Left ventricle myocardium superior (tissue), 1 donor: ENCODE results near the gene ADAM19. TPM values are rescaled to one million over a fixed set of nuclear protein-coding genes. Genes with fewer than 3 reads are reported as not detected.
"Not testable (repeated sequence)": the region's sequence is repeated elsewhere in the genome, so short reads cannot be mapped to it uniquely, and the experiment has no call there.

Experiments
- ATAC-seq: fragments of 200-7000 bp; cut with Tn5 transposase; one replicate; pipeline ENCODE4 v1.9.1; 2020; ENCODE audit warnings: mild to moderate bottlenecking, moderate library complexity
- DNase-seq: peaks from one replicate; pipeline ENCODE4 v3.0.0-alpha.2; 2020
- intact Hi-C: fragments of 100-400 bp; cut with micrococcal nuclease; formaldehyde crosslinking; loops from one replicate; pipeline ENCODE4 v1.11.0; 2022
- total RNA-seq: library from RNA; stranded (reverse); fragmentation: NEBNext Ultra II Directional; extraction: Animal tissue kit (Norgen Biotek cat#: 25700); gene quantifications from one replicate; pipeline ENCODE4 v1.2.1, GENCODE V29; 2021
- donor health status: DM: no; HTN: yes; CAD: no; lungs with severe emphysema.

The ADAM19 gene
- total RNA-seq, 1 donor from 2014 or later: 9.3 TPM

DNA sequence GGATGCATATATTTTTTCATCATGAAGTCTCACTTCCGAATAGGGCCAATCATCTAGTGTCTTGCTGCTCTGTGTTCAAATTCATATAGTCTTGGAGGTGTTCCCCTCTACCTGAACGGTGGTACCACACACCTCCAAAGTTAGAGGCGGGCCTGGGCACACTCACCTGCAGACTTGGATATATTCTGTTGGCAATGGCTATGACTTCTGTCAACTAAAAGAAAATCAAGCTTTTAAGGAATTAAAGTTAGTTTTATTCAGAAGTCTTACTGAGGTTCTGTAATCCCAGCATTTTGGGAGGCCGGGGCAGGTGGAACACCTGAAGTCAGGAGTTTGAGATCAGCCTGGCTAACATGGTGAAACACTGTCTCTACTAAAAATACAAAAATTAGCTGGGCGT, 118.2 kb downstream of the ADAM19 start:
- ATAC-seq (no peak), DNase-seq (no peak)
- intact Hi-C loops: no loop called here

DNA sequence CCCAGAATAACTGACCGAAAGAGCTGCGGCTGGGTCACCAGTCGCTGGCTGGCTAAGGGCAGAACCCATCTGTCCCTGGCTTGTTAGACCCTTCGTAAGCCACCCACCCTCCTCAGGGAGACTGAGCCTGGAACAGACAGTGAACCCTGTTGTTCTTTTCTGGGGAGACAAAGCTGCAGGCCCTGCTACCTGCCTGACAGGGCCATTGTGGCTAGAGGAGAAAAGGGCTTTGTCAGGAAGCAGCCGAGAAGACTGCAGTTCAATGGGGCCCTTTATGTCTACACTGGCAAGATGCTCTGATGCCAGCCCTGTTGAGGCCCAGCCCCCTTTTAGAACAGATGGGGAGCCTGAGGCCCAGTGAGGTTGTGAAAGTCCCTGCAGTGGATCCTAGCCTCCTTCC, 119.3 kb downstream of the ADAM19 start:
- ATAC-seq (no peak), DNase-seq (no peak)
- intact Hi-C loops: no loop called here

DNA sequence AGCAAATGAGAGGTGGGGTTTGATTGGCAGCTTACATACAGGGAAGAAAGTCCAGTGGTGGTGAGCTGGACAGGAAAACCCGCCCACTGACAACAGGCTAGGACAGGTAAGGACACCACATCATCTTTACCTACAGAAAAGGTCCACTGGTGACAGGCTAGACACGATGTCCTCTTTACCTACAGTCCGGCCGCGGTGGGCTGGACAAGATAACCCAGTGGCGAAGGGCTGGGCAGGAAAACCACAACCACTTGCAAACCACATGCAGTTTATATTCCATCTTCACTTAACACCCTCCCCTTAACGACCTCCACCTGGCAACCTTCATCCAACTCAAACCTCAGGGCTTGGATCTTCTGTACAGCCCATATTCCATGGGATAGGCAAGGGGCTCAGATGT, 120.5 kb downstream of the ADAM19 start:
- DNase-seq (no peak), ATAC-seq (no peak)
- intact Hi-C loops: no loop called here

DNA sequence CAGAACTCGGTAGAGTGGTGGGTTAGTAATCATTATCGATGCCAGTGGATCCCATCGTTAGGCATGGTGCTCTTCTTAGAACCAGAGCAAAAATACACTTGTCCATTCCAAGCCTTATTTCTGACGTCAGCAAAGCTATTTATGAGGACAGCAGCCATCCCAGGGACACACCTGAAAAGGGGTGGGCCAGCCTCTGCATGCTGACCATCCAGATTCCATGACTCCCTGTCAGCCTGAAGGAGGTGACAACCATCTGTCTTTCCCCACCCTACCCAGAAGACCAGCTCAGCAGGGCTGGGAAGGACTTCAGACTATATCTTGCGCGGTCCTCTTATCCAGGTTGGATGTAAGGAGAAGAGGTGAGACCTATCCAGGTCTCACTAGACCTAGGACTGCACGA, 121.3 kb downstream of the ADAM19 start:
- DNase-seq (no peak), ATAC-seq (no peak)
- intact Hi-C loops: no loop called here

DNA sequence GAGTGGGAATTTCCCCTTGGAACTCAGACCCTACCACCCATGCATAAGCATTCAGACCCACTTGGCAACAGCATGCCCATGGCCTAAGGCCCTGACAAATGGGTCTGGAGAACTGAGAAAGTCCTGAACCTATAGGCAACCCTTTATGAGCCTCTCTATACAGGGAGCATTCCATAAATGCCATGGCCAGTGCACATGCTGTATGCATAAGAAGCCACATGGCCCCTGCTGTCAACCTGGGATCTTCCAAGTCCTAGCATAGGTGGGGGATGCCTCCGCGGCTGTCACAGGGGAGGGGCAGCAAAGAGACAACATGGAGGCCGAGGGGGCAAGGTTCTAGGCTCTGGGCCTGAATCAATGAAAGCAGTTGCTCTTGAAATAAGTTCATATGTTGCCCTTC, 123.8 kb downstream of the ADAM19 start:
- DNase-seq (no peak), ATAC-seq (no peak)
- intact Hi-C loops: no loop called here

DNA sequence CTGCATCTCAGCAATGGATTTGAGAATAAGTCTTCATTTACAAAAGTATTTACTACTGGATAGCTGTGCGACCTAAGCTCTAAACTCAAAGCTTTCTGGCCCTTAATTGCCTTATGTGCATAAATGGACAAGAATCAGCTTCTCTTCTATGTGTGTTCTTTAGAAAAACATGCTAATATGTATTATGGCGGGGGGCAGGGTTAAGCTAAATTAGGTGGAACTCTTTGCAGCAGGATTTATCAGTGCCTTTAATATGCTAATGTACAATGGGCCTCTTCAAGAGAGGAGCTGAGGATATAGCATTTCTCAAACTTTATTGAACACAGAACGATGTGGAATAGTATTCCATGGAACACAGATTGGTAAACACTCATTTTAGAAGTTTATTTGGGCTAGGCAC, 125.6 kb downstream of the ADAM19 start:
- no peak for ATAC-seq
- intact Hi-C loops: no loop called here
- no peak for DNase-seq

DNA sequence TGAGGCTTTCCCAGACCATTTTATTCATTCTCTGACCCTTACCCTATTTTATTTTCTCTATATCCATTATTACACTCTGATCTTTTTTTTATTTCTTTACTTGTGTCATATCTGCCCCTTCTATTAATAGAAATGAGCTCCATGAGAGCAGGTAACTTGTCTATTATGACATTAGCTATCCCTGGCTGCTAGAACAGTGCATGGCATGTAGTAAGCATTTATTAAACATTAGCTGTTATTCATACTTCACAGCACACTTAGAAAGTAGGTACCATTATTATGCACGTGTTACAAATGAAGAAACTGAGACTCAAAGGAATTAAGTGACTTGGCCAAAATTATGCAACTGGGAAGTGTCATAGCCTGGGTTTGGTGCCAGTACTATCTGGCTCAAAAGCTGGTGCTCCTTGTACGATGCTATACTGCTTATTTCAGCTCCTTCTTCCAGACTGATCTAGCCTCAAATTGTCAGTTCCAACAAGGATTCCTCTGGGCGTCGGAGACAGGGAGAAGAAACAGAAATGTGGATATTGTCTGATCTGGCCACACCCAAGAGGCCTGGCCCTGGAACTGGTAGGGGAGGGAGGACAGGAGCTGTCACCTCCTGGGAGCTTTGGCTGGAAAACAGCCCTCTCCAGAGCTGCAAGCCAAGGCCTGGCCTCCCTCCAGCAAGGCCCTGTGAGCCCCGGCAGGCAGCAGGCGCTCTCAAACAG, 126.4 kb downstream of the ADAM19 start:
- intact Hi-C loops: no loop called here
- peak; percentile 98 for ATAC-seq
- peak; percentile 90 for DNase-seq

DNA sequence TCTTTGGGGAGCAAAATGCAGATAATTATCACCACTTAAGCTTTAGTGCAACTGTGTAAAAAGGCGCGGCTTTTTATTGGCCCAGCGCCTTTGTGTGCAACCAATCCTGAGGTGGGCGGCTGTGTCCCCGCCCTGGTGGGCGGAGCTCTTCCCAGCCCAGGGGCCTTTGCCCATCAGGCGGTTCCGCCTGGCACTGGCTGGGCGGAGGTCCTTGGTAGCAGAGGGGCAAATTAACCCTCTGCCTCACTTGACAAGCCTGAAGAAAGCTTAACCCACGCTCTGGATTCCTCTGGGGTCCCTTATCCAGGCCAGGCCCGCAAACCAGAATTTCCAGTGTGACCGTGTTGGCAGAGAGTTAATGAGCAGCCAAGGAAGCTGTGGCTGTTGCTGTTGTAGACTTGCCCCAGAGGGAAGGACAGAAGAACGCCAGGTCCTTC, 128.4 kb downstream of the ADAM19 start:
- ATAC-seq (no peak), DNase-seq (no peak)
- intact Hi-C loops: no loop called here

DNA sequence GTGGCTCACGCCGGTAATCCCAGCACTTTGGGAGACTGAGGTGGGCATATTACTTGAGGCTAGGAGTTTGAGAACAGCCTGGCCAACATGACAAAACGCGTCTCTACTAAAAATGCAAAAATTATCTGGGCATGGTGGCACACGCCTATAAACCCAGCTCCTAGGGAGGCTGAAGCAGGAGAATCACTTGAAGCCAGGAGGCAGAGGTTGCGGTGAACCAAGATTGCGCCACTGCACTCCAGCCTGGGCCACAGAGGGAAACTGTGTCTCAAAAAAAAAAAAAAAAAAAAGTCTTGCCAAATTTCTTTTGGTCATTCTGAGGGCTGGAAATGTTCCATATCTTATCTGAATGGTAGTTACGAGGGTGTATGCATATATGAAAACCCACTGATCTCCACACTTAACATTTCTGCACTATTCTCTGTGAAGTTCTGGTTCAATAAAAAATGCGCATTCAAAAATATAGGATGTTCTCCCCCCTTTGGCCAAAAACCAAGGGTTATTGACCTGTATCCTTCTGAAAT, 129.1 kb downstream of the ADAM19 start:
- ATAC-seq (no peak), DNase-seq (no peak)
- intact Hi-C loops: no loop called here

DNA sequence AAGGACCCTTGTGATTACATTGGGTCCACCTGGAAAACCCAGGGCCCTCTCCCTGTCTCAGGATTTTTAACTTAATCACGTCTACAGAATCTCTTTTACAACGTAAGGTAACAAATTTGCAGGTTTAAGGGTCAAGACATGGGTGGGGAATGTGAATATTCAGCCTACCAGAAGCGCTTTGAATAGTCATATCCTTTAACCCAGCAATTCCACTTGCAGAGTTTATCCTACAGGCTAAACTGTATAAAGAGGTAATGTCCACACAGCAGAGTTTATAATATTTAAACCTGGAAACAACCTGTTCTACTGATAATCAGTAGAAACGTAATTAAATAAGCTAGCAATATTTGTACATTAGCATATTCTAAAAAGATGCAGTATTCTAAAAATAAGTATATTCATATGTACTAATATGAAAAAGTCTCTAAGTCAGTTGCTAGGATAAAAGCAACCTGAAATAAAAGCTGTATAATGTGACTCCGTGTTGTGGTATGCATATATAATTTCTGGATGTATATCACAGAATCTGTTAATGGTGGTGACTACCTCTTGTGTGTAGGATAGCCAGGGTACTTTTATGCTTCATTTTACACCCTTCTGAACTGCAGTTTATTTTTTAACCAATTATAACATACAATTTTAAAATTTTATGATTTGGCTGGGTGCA, 129.7 kb downstream of the ADAM19 start:
- no peak for DNase-seq
- intact Hi-C loops: no loop called here

DNA sequence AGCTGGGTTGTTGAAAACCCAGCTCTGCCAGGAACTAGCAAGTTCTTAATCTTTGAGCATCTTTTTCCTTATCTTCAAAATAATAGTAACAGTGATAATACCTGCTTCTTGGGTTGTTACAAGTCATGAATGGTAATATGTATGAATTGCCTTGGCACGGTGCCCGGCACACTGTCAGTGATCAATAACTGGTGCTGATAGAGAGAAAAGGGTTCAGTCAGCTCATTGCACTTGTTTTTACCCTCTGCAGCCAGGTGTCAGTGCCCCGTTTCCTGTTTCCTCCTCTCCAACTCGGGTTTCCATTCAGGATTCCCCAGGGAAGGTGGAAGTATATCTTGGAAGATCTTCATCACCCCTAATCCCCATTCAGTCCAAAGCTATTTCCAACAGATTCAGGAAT, 131.4 kb downstream of the ADAM19 start:
- intact Hi-C loops: no loop called here
- DNase-seq (no peak), ATAC-seq (no peak)

More for the DNA sequence above, 129.7 kb downstream of the ADAM19 start:
- ATAC-seq: no peak

DNA sequence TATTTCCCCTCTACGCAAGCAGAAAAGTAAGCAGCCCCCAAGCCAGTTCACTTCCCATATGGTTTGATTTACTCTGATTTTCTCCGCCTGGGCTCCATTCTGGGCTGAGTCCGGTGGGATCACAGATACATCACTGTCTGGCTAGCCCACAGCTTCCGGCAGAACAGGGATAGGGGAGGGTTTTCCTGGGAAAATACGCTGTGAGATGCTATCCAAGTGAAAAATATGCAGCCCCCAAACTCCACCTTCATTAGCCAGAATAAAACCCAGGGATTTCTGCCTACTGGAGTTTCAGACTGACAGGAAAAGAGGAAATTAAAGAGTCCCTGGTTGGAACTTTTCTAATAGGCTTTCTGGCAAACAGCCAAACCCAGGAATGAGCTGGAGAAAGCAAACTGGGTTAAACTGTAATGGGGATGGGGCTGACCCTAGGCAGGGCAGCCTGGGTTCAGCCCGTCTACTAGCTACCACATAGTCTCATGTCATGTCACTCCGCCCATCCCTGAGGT, 132.5 kb downstream of the ADAM19 start:
- no peak for DNase-seq
- intact Hi-C loops: no loop called here
- ATAC-seq: peak; percentile 59

DNA sequence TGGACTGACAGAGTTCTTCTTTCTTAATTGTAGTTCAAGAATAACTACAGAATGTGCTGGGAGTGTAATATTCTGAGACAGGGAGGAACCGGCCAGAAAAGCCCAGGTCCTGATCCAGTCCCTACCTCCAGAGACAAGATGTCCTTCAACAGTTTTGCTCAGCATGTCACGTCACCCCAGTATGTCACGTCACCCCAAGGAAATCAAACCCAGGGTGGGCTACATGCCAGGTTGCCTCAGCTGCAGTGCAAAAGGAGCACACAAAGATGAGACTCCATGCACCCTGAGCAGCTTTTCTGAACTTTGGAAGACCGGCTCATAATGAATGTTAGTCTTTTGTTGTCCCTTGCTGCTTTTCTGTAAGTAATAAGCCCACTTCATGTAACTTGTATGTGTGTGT, 141.5 kb downstream of the ADAM19 start:
- intact Hi-C loops: loop anchor here (5.0 kb wide), 1 partner anchor 283 kb away; no protein-coding TSS in a partner anchor
- DNase-seq (no peak), ATAC-seq (no peak)

DNA sequence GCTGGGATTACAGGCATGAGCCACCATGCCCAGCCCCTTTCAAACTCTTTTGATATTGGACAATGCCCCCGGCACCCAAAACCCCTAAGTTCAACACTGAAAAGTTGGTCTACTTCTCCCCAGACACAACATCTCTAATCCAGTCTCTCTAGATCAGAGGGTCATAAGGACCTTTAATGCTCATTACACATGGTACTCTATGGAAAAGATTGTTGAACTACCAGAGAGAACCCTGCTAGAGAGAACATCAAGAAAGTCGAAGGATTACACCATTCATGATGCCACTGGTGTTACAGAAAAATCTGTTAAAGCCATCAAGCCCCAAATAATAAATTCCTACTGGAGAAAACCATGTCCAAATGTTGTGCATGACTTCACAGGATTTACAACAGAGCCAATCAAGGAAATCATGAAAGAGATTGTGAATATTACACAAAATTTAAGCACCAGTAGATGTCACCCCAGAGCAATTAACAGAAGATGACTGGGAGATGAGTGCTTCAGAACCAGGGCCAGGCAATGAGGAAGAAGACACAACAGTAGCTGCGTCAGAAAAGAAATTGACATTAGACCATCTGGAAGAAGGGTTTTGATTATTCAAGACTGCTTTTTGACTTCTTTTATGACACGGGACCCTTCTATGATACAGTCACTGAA, 143.9 kb downstream of the ADAM19 start:
- DNase-seq: no peak
- peak; percentile 83 for ATAC-seq

DNA sequence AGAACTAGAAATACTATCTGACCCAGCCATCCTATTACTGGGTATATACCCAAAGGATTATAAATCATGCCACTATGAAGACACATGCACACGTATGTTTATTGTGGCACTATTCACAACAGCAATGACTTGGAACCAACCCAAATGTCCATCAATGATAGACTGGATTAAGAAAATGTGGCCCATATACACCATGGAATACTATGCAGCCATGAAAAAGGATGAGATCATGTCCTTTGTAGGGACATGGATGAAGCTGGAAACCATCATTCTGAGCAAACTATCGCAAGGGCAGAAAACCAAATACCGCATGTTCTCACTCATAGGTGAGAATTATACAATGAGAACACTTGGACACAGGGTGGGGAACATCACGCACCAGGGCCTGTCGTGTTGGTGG, 145.7 kb downstream of the ADAM19 start:
- not testable (repeated sequence) for ATAC-seq, DNase-seq
- intact Hi-C loops: loop anchor here (5.0 kb wide), 1 partner anchor 287 kb away; no protein-coding TSS in a partner anchor

More for the DNA sequence above, 143.9 kb downstream of the ADAM19 start:
- intact Hi-C loops: loop anchor here (5.0 kb wide), 1 partner anchor 286 kb away; no protein-coding TSS in a partner anchor

Other genes starting within 250 kb of the ADAM19 start
- not detected for gene NIPAL4, start 115.6 kb downstream of the ADAM19 start, total RNA-seq
- not detected for gene SOX30, start 76.7 kb upstream of the ADAM19 start, total RNA-seq
- not detected for gene C5orf52, start 95.8 kb upstream of the ADAM19 start, total RNA-seq
- 5.3 TPM for gene THG1L, start 155.6 kb upstream of the ADAM19 start, total RNA-seq
- 1.7 TPM for gene LSM11, start 167.9 kb upstream of the ADAM19 start, total RNA-seq